ENCODE results near the gene SH3PXD2A. TPM values are rescaled to one million over a fixed set of nuclear protein-coding genes. Genes with fewer than 3 reads are reported as not detected.

The SH3PXD2A gene
- total and polyA plus RNA-seq, 2 donors (not counting 1 experiment from before 2014, with no cell fraction given) = 3.2 to 33.5 TPM

- Mint-ChIP-seq H3K27ac (no peak overlapping the region), H3K4me1 (peaks cover 9% of the 10 kb centered on the region), H3K4me3 (no peak overlapping the region), H3K9me3 (ENCODE audit: insufficient read depth) (peaks cover 5% of the 10 kb centered on the region), H3K27me3 (peaks cover 33% of the 10 kb centered on the region)
- Histone ChIP-seq H3K4me3 (ENCODE audit: control extremely low read depth in 1 of 5, extremely low read depth in 1 of 5, insufficient read depth in 1 of 5, low read depth in 2 of 5, low read length in 4 of 5) (no peak overlapping the region), H3K27me3 (replicated peaks in 1 of 4; ENCODE audit: control extremely low read depth in 1 of 4, control insufficient read depth in 3 of 4, insufficient read depth in 4 of 4, low read length in 3 of 4) (peaks cover 0 to 23% (median 11%) of the 10 kb centered on the region in 4 experiments), H3K9ac (ENCODE audit: low read length) (no peak overlapping the region), H3K4me1 (ENCODE audit: control insufficient read depth in 2 of 2, insufficient read depth in 2 of 2, low read length in 2 of 2) (peaks cover 11 to 12% of the 10 kb centered on the region in 2 donors), H3K36me3 (replicated peaks in 1 of 2; ENCODE audit: control extremely low read depth in 1 of 2, control insufficient read depth in 1 of 2, extremely low read depth in 1 of 2, insufficient read depth in 2 of 2, low read length in 1 of 2) (no peaks in the 10 kb centered on the region), H3K4me2 (replicated peaks; ENCODE audit: low read depth, low read length, poor library complexity, severe bottlenecking) (no peak overlapping the region), H2AFZ (ENCODE audit: insufficient read depth, low read depth, low read length, poor library complexity, severe bottlenecking) (no peak overlapping the region), H3K27ac (ENCODE audit: low read length in 2 of 2) (no peak overlapping the region), H3K79me2 (ENCODE audit: control insufficient read depth, insufficient read depth, low read length) (no peaks in the 10 kb centered on the region), H4K20me1 (ENCODE audit: control insufficient read depth, insufficient read depth, low read length, poor library complexity, severe bottlenecking) (no peaks in the 10 kb centered on the region), H3K9me3 (ENCODE audit: control extremely low read depth in 1 of 3, control insufficient read depth in 2 of 3, insufficient read depth in 1 of 3, low read length in 2 of 3) (peaks cover 0 to 4% (median 0%) of the 10 kb centered on the region in 3 donors)
- peak; percentile 77 for TF ChIP-seq CTCF (IDR thresholded peaks at IDR 0.05)
- TF ChIP-seq EZH2 (IDR thresholded peaks at IDR 0.05; ENCODE audit: borderline replicate concordance, insufficient read depth, low read depth, low read length, poor library complexity, severe bottlenecking) = no peak
- WGBS (ENCODE audit: insufficient coverage) = 74% methylated on average over 12 of the region's 15 CpGs
- intact Hi-C loops (cut with micrococcal nuclease) = no loop called here
- ATAC-seq (ENCODE audit: low read depth) (peak; percentile 58), DNase-seq (peak; percentile 71)
- POLR2A ChIA-PET = no interaction called here
- CTCF ChIA-PET = interaction anchor here (0.9 to 3.7 kb wide), 5 partner anchors 11 to 154 kb away, joined by 3 to 56 read pairs (median 4); no protein-coding TSS in a partner anchor
Observed at GRCh38 chr10:103859161-103860086, 4.0 kb upstream of the SH3PXD2A start.

- no peak for ATAC-seq (ENCODE audit: low read depth)
Observed at GRCh38 chr10:103858360-103858759, 3.0 kb upstream of the SH3PXD2A start.

More at GRCh38 chr10:103858360-103858759, 3.0 kb upstream of the SH3PXD2A start:
- H3K79me2 ChIP-seq (ENCODE audit: control insufficient read depth, insufficient read depth, low read length) = no peaks in the 10 kb centered on the region
- H3K27ac ChIP-seq (ENCODE audit: low read length in 2 of 2) = no peak overlapping the region
- no peak overlapping the region for H3K4me3 ChIP-seq (ENCODE audit: control extremely low read depth in 1 of 5, extremely low read depth in 1 of 5, insufficient read depth in 1 of 5, low read depth in 2 of 5, low read length in 4 of 5)
- H3K9ac ChIP-seq (ENCODE audit: low read length) = no peak overlapping the region
- DNase-seq = no peak
- no peak overlapping the region for H3K27ac Mint-ChIP-seq
- H2AFZ ChIP-seq (ENCODE audit: insufficient read depth, low read depth, low read length, poor library complexity, severe bottlenecking) = no peak overlapping the region
- H3K9me3 Mint-ChIP-seq (ENCODE audit: insufficient read depth) = no peaks in the 10 kb centered on the region
- H4K20me1 ChIP-seq (ENCODE audit: control insufficient read depth, insufficient read depth, low read length, poor library complexity, severe bottlenecking) = no peaks in the 10 kb centered on the region
- POLR2A ChIA-PET = no interaction called here
- peaks cover 15% of the 10 kb centered on the region for H3K4me1 Mint-ChIP-seq
- no peak overlapping the region for H3K4me3 Mint-ChIP-seq
- peaks cover 44% of the 10 kb centered on the region for H3K27me3 Mint-ChIP-seq
- intact Hi-C loops (cut with micrococcal nuclease) = no loop called here
- no peaks in the 10 kb centered on the region for H3K36me3 ChIP-seq (replicated peaks in 1 of 2; ENCODE audit: control extremely low read depth in 1 of 2, control insufficient read depth in 1 of 2, extremely low read depth in 1 of 2, insufficient read depth in 2 of 2, low read length in 1 of 2)
- peaks cover 0 to 31% (median 14%) of the 10 kb centered on the region in 4 experiments for H3K27me3 ChIP-seq (replicated peaks in 1 of 4; ENCODE audit: control extremely low read depth in 1 of 4, control insufficient read depth in 3 of 4, insufficient read depth in 4 of 4, low read length in 3 of 4)
- no peak overlapping the region for H3K4me2 ChIP-seq (replicated peaks; ENCODE audit: low read depth, low read length, poor library complexity, severe bottlenecking)
- no peak for TF ChIP-seq EZH2 (IDR thresholded peaks at IDR 0.05; ENCODE audit: borderline replicate concordance, insufficient read depth, low read depth, low read length, poor library complexity, severe bottlenecking)
- TF ChIP-seq CTCF (IDR thresholded peaks at IDR 0.05) = no peak
- CTCF ChIA-PET = interaction anchor here (0.9 to 3.7 kb wide), 6 partner anchors 10 to 153 kb away, joined by 3 to 56 read pairs (median 4); no protein-coding TSS in a partner anchor
- no peaks in the 10 kb centered on the region for H3K9me3 ChIP-seq (ENCODE audit: control extremely low read depth in 1 of 3, control insufficient read depth in 2 of 3, insufficient read depth in 1 of 3, low read length in 2 of 3)
- peaks cover 17 to 18% of the 10 kb centered on the region in 2 donors for H3K4me1 ChIP-seq (ENCODE audit: control insufficient read depth in 2 of 2, insufficient read depth in 2 of 2, low read length in 2 of 2)
- 94% methylated on average over 5 of the region's 5 CpGs for WGBS (ENCODE audit: insufficient coverage)
